Measurements from ENCODE around the gene AKT1. TPM values are rescaled to one million over a fixed set of nuclear protein-coding genes. Genes with fewer than 3 reads are reported as not detected.
"Not testable (repeated sequence)": the region's sequence is repeated elsewhere in the genome, so short reads cannot be mapped to it uniquely, and the experiment has no call there.

AKT1 gene
- polyA plus RNA-seq, 2 of the 4 experiments (the other 2 are of a cell fraction) = 70.2 to 93.8 TPM

DNA sequence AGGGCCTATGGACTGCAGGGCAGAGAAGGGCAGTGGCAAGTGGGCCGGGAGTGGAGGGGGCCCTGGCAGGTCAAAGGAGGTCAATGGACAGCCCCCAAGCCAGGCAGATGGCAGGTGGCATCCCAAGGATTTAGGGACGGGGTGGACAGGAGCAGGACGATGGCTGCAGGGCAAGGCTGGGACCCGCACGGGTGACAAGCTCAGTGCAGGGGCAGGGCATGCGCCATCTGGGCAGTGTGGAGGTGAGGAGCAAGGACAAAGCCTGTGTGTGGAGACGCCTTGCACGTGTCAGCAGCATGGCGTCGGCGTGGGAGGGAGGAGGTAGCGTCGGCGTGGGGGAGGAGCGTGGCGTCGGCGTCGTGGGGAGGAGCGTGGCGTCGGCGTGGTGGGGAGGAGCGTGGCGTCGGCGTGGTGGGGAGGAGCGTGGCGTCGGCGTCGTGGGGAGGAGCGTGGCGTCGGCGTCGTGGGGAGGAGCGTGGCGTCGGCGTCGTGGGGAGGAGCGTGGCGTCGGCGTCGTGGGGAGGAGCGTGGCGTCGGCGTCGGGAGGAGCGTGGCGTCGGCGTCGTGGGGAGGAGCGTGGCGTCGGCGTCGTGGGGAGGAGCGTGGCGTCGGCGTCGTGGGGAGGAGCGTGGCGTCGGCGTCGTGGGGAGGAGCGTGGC lies 66.2 kb downstream of the AKT1 start:
- H3K4me1 ChIP-seq = peaks cover 59% of the 10 kb centered on the region
- ATAC-seq; H3K4me3 ChIP-seq; FAIRE-seq; H3K27ac ChIP-seq; H3K9me3 ChIP-seq; DNase-seq (ENCODE audit: low read depth in 1 of 2, low spot score in 1 of 2); H3K4me2 ChIP-seq; POLR2A ChIA-PET: not testable (repeated sequence)
- TF ChIP-seq POLR2AphosphoS2 (conservative IDR thresholded peaks at IDR 0.05; ENCODE audit: low read length) = peak; percentile 68; the same call in 1 of the 2 replicates
- CTCF ChIA-PET = interaction anchor here (1.1 to 2.9 kb wide), 3 partner anchors 16 to 285 kb away, joined by 3 to 9 read pairs (median 4); no protein-coding TSS in a partner anchor
- WGBS (ENCODE audit: missing lambda C conversion rate) = 80% methylated on average over 22 of the region's 73 CpGs

DNA sequence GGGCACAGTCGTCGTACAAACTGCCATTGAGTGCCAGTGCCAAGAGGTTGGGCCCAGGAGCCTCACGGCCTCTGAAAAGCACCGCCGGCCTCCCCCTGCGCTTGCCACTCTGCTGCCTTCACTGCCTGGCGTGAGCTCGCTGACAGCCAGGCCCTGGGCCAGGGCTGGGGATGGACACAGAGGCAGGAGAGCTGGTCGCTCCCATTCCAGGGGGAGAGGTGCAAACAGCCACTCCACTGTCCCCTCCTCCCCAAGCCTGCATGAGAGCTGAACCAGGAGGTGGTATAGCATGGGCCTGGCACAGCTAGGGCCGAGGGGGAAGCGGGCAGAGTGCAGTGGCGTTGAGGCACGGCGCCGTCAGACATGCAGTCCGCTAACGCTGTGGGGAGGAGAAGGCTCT lies 66.9 kb downstream of the AKT1 start:
- ChIA-PET POLR2A (no interaction called here), CTCF (interaction anchor here (1.1 to 1.8 kb wide), 3 partner anchors 20 to 286 kb away, joined by 3 to 4 read pairs (median 4); partner anchors contain the start of gene SIVA1)
- WGBS (ENCODE audit: missing lambda C conversion rate) = 92% methylated on average over 17 of the region's 17 CpGs
- TF ChIP-seq NFE2L2 (conservative IDR thresholded peaks at IDR 0.05; ENCODE audit: low read length) (no peak), MYC (IDR thresholded peaks at IDR 0.05; ENCODE audit: borderline replicate concordance, low read length) (no peak), ZSCAN20 (CRISPR knock-in tag; IDR thresholded peaks at IDR 0.05) (no peak), HOXB13 (CRISPR knock-in tag; IDR thresholded peaks at IDR 0.05; ENCODE audit: low read depth) (no peak), EHMT2 (IDR thresholded peaks at IDR 0.05; ENCODE audit: low read depth) (no peak), BHLHE40 (IDR thresholded peaks at IDR 0.05; ENCODE audit: low read depth, low read length) (no peak)
- TF ChIP-seq, protein P1, sequence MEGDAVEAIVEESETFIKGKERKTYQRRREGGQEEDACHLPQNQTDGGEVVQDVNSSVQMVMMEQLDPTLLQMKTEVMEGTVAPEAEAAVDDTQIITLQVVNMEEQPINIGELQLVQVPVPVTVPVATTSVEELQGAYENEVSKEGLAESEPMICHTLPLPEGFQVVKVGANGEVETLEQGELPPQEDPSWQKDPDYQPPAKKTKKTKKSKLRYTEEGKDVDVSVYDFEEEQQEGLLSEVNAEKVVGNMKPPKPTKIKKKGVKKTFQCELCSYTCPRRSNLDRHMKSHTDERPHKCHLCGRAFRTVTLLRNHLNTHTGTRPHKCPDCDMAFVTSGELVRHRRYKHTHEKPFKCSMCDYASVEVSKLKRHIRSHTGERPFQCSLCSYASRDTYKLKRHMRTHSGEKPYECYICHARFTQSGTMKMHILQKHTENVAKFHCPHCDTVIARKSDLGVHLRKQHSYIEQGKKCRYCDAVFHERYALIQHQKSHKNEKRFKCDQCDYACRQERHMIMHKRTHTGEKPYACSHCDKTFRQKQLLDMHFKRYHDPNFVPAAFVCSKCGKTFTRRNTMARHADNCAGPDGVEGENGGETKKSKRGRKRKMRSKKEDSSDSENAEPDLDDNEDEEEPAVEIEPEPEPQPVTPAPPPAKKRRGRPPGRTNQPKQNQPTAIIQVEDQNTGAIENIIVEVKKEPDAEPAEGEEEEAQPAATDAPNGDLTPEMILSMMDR (IDR thresholded peaks at IDR 0.05) = no peak
- Histone ChIP-seq H3K9me3 (no peaks in the 10 kb centered on the region), H3K4me2 (no peak overlapping the region), H3K27ac (no peak overlapping the region), H3K4me3 (no peak overlapping the region), H3K4me1 (peaks cover 52% of the 10 kb centered on the region)
- FAIRE-seq = no peak
- DNase-seq (ENCODE audit: low read depth in 1 of 2, low spot score in 1 of 2) = no peak
- no peak for ATAC-seq

DNA sequence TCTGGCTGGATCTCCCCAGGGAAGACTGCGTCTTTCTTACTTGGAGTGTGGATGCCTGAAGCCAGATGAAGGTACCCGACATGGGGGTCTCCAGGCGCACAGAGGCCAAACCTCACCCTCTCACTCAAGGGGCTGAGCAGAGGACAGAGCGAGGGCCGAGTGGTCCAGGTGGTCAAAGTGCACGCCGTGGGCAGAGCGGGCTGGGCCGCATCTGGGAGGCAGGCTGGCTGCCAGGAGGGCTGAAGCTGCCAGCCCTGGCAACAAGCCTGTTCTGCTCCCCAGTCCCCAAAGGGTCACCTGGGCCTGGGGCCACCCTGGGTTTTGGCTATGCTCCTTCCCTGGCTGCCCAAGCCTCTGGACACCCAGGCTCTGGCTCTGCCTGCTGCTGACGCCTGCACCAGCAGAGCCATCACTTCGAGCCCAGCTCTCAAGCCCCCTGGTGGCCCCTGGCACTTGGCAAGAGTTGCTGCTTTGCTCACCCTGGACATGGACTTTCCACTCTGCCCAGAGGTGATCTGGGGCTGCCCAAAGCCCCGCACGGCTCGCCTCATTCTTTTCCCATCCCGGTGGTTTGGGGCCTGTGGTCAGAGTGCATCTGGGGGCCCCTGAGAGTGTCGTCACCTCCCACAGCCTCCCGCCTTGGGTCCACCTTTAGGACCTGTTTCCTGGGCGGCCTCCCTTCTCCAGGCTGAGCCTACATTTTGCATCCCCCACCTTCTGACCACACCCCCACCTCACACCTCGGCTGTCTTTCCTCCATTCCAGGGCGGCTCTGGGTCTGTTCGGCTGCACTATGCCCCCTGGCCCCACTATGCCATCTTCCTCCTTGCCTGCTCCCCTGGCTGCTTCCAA lies 68.7 kb downstream of the AKT1 start:
- ChIA-PET POLR2A (no interaction called here), CTCF (interaction anchor here (1.3 to 6.2 kb wide), 6 partner anchors 10 to 100 kb away, joined by 4 to 65 read pairs (median 5); no protein-coding TSS in a partner anchor)
- ATAC-seq (peak; percentile 6 to 19; a peak in 3 of 6 replicates), DNase-seq (ENCODE audit: low read depth in 1 of 2, low spot score in 1 of 2) (peak; percentile 26 to 44), FAIRE-seq (no peak)
- Histone ChIP-seq H3K9me3 (no peaks in the 10 kb centered on the region), H3K27ac (0 out of 6 replicates have a peak overlapping the region, but pooled peaks of 1 of the 2 experiments have one; percentile 13), H3K4me1 (peaks cover 50% of the 10 kb centered on the region), H3K4me2 (no peak overlapping the region), H3K4me3 (no peak overlapping the region)
- TF ChIP-seq SREBF2 (IDR thresholded peaks at IDR 0.05) (no peak), RAD21 (conservative IDR thresholded peaks at IDR 0.05 in 1 of 2, IDR thresholded peaks at IDR 0.05 in 1 of 2) (0 out of 5 replicates have a peak, but pooled peaks of 1 of the 2 experiments have one; percentile 8), ZFP36 (IDR thresholded peaks at IDR 0.05; ENCODE audit: borderline replicate concordance, partially characterized antibody) (no peak)
- TF ChIP-seq, protein P1 (IDR thresholded peaks at IDR 0.05) = no peak
- 67% methylated on average over 21 of the region's 21 CpGs for WGBS (ENCODE audit: missing lambda C conversion rate)
